Measurements from ENCODE around the gene LRRC7. TPM values are rescaled to one million over a fixed set of nuclear protein-coding genes. Genes with fewer than 3 reads are reported as not detected.

LRRC7 gene
- total and polyA plus RNA-seq, 2 of the 13 experiments (the other 11 are each of a cell fraction or from before 2014, with no cell fraction given): not detected

- no peaks in the 10 kb centered on the region for H3K9me3 ChIP-seq (ENCODE audit: low read length)
- no peak for ATAC-seq
- intact Hi-C loops (cut with micrococcal nuclease; ENCODE audit: unreplicated experiment): no loop called here
- no peak overlapping the region for H3K4me2 ChIP-seq (ENCODE audit: low read depth, low read length)
- no peak for FAIRE-seq
- BruUV-seq (replicated peaks): no TSS peak
- WGBS (ENCODE audit: low lambda C conversion rate): 0% methylated on average over 1 of the region's 1 CpG
- no peaks in the 10 kb centered on the region for H3K27me3 ChIP-seq (ENCODE audit: control insufficient read depth in 1 of 2, insufficient read depth in 2 of 2, low read length in 2 of 2)
- H3K36me3 ChIP-seq (replicated peaks in 1 of 2; ENCODE audit: control insufficient read depth in 1 of 2, insufficient read depth in 2 of 2, low read length in 2 of 2): no peaks in the 10 kb centered on the region
- POLR2A ChIA-PET: no interaction called here
- H3K79me2 ChIP-seq (ENCODE audit: insufficient read depth, low read length): no peaks in the 10 kb centered on the region
- CTCF ChIA-PET (ENCODE audit: low intra/inter-chr PET ratio, low total read pairs): no interaction called here
- H2AFZ ChIP-seq (ENCODE audit: low read length): no peak overlapping the region
- no peaks in the 10 kb centered on the region for H4K20me1 ChIP-seq (ENCODE audit: insufficient read depth, low read length)
- DNase-seq (ENCODE audit: low spot score): no peak
- no peak overlapping the region for H3K9ac ChIP-seq (ENCODE audit: insufficient read depth, low read depth, low read length)
- no peaks in the 10 kb centered on the region for H3K4me1 ChIP-seq (ENCODE audit: insufficient read depth, low read length)
- H3K27ac ChIP-seq (ENCODE audit: extremely low read length, insufficient read depth, low read length): no peak overlapping the region
- in situ Hi-C loops (cut with HindIII; ENCODE audit: extremely low pct_ligation_motif_present, low pct_unique_long_range_greater_than_20kb): no loop called here
- no peak overlapping the region for H3K4me3 ChIP-seq (replicated peaks in 1 of 3; ENCODE audit: insufficient read depth in 1 of 3, low read depth in 2 of 3, low read length in 3 of 3)
- TF ChIP-seq ZBTB21 (CRISPR knock-in tag; IDR thresholded peaks at IDR 0.05) (no peak), ZNF280D (CRISPR knock-in tag; IDR thresholded peaks at IDR 0.05) (no peak), HMG20B (CRISPR knock-in tag; conservative IDR thresholded peaks at IDR 0.05) (no peak), HNRNPK (IDR thresholded peaks at IDR 0.05; ENCODE audit: low read depth, low read length, poor library complexity, severe bottlenecking) (no peak), CC2D1A (CRISPR knock-in tag; IDR thresholded peaks at IDR 0.05) (no peak), ZFP62 (CRISPR knock-in tag; IDR thresholded peaks at IDR 0.05) (no peak), NFYC (CRISPR knock-in tag; IDR thresholded peaks at IDR 0.05) (no peak), E2F5 (CRISPR knock-in tag; conservative IDR thresholded peaks at IDR 0.05) (no peak), DZIP1 (CRISPR knock-in tag; IDR thresholded peaks at IDR 0.05) (no peak), GTF2F1 (IDR thresholded peaks at IDR 0.05; ENCODE audit: low read length) (no peak), NFAT5 (CRISPR knock-in tag; IDR thresholded peaks at IDR 0.05) (no peak), NFE2L2 (IDR thresholded peaks at IDR 0.05; ENCODE audit: low read length) (no peak), CENPBD1 (CRISPR knock-in tag; IDR thresholded peaks at IDR 0.05; ENCODE audit: borderline replicate concordance, low read depth) (no peak), MBD4 (IDR thresholded peaks at IDR 0.05; ENCODE audit: borderline replicate concordance, low read length) (no peak)
Measured at GRCh38 chr1:69920426-69920825, 352.7 kb downstream of the LRRC7 start.

Measured in HepG2 (cell line).